Calu3 (cell line): ENCODE results near the gene TTLL8. TPM values are rescaled to one million over a fixed set of nuclear protein-coding genes. Genes with fewer than 3 reads are reported as not detected.
A peak's percentile ranks its signal among the peaks of the same experiment; 100 is the strongest.

Experiments
- BruUV-seq: library from RNA; stranded (reverse); fragments of 400-500 nt; replicated peaks from 2 replicates; lab custom pipeline; 2021; lab: Mats Ljungman, UMichigan
- CTCF ChIA-PET: fragments of 300-600 bp; sonication (Branson Sonifier 250); formaldehyde crosslinking; loops from one replicate; lab custom pipeline; 2022; ENCODE audit warnings: antibody characterized with exemption; lab: Charles Lee
- DNase-seq: peaks from one replicate; pipeline ENCODE4 v3.0.0; 2022
- H3K27ac Mint-ChIP-seq: one replicate; pipeline ENCODE4 v1.8.0; 2022; ENCODE audit warnings: mixed read lengths; ENCODE audit not compliant: unreplicated experiment
- H3K27me3 Mint-ChIP-seq: one replicate; pipeline ENCODE4 v1.8.0; 2022; ENCODE audit warnings: mixed read lengths; ENCODE audit not compliant: unreplicated experiment
- H3K36me3 Mint-ChIP-seq: one replicate; pipeline ENCODE4 v1.8.0; 2022; ENCODE audit warnings: mild to moderate bottlenecking, moderate library complexity, mixed read lengths; ENCODE audit not compliant: insufficient read depth, unreplicated experiment
- H3K4me1 Mint-ChIP-seq: one replicate; pipeline ENCODE4 v1.8.0; 2022; ENCODE audit warnings: mild to moderate bottlenecking, low read depth, mixed read lengths; ENCODE audit not compliant: unreplicated experiment
- H3K4me3 Mint-ChIP-seq: one replicate; pipeline ENCODE4 v1.8.0; 2022; ENCODE audit warnings: mild to moderate bottlenecking, low read depth, moderate library complexity, mixed read lengths; ENCODE audit not compliant: unreplicated experiment
- H3K9me3 Mint-ChIP-seq: one replicate; pipeline ENCODE4 v1.8.0; 2022; ENCODE audit warnings: low read depth, mixed read lengths; ENCODE audit not compliant: unreplicated experiment
- intact Hi-C: fragments of 100-400 bp; cut with micrococcal nuclease; formaldehyde crosslinking; loops from one replicate; pipeline ENCODE4 v1.10.0; 2022; ENCODE audit not compliant: unreplicated experiment
- total RNA-seq: library from RNA; stranded (reverse); gene quantifications from 2 replicates; pipeline ENCODE4 v1.2.3, GENCODE V29; 2022
- TF ChIP-seq, protein P1 (sequence below): fragments of 200-600 bp; IDR thresholded peaks from one replicate; pipeline ENCODE4 v1.8.0; 2022; ENCODE audit warnings: antibody characterized with exemption; ENCODE audit not compliant: unreplicated experiment

TTLL8 gene
- total RNA-seq, 1 experiment from 2014 or later = not detected

DNA sequence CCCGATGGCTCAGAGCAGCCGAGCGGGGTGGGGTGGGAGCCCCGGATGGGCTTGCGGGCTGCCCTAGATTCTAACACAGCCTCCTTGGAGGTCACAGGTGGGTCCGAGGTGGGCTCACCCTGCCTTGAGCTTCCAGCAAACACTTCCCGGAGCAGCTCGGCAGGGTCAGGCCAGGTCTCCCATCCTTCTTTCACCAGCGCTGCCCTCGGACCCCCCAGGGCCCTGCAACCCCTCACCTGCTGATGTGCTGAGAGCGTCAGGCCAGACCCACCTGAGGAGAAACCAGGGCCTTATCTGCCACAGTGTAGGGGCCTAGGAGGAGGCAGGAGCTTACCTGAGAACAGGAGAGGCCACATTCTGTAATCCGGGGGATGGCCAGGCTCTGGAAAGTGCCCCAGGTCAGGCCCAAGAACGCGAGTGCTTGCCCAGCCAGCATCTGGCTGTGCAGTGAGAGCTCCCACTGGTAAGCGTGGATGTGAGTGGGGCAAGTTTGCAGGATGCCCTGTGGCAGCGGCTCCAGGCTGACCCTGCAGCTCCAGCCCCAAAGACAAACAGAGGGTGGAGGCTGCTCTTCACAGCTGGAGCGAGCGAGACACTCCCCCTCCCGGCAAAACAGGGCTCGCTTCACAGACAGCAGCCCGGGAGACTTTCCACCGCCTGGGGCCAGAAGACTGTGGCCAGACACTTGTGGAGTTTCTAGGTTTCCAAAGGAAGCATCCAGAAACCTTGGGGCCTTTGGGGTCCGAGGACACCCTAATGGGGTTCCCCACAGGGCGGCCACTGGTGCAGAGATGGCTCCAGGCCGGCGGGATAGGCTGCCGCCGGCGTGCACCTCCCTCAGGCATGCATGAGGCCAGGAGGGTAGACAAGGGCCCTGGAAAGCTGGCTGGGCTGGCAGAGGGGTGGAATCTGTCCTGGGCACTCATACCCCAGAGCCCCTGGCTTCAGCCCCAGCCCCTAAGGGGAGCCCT lies 45.6 kb downstream of the TTLL8 start, which contains the start of gene IL17REL:
Gene IL17REL, minus strand, starts transcription at position 555 of the 971 bp plus-strand sequence. Its CDS starts 119 bp downstream, at position 436.
- Mint-ChIP-seq H3K27ac (no peak within 1 kb of the TSS), H3K9me3 (no peaks in the 10 kb centered on the region), H3K27me3 (peaks cover 32% of the 10 kb centered on the region), H3K4me1 (peaks cover 18% of the 10 kb centered on the region), H3K36me3 (peaks cover 10% of the 10 kb centered on the region), H3K4me3 (peak within 1 kb of the TSS; percentile 42)
- peak; percentile 36 for DNase-seq
- intact Hi-C loops = loop anchor here (5.0 kb wide), 1 partner anchor 80 kb away; no protein-coding TSS in a partner anchor
- TF ChIP-seq, protein P1, sequence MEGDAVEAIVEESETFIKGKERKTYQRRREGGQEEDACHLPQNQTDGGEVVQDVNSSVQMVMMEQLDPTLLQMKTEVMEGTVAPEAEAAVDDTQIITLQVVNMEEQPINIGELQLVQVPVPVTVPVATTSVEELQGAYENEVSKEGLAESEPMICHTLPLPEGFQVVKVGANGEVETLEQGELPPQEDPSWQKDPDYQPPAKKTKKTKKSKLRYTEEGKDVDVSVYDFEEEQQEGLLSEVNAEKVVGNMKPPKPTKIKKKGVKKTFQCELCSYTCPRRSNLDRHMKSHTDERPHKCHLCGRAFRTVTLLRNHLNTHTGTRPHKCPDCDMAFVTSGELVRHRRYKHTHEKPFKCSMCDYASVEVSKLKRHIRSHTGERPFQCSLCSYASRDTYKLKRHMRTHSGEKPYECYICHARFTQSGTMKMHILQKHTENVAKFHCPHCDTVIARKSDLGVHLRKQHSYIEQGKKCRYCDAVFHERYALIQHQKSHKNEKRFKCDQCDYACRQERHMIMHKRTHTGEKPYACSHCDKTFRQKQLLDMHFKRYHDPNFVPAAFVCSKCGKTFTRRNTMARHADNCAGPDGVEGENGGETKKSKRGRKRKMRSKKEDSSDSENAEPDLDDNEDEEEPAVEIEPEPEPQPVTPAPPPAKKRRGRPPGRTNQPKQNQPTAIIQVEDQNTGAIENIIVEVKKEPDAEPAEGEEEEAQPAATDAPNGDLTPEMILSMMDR = no peak
- CTCF ChIA-PET = interaction anchor here (0.6 to 1.2 kb wide), 4 partner anchors 15 to 82 kb away, joined by 3 to 9 read pairs (median 4); no protein-coding TSS in a partner anchor
- no TSS peak for BruUV-seq

DNA sequence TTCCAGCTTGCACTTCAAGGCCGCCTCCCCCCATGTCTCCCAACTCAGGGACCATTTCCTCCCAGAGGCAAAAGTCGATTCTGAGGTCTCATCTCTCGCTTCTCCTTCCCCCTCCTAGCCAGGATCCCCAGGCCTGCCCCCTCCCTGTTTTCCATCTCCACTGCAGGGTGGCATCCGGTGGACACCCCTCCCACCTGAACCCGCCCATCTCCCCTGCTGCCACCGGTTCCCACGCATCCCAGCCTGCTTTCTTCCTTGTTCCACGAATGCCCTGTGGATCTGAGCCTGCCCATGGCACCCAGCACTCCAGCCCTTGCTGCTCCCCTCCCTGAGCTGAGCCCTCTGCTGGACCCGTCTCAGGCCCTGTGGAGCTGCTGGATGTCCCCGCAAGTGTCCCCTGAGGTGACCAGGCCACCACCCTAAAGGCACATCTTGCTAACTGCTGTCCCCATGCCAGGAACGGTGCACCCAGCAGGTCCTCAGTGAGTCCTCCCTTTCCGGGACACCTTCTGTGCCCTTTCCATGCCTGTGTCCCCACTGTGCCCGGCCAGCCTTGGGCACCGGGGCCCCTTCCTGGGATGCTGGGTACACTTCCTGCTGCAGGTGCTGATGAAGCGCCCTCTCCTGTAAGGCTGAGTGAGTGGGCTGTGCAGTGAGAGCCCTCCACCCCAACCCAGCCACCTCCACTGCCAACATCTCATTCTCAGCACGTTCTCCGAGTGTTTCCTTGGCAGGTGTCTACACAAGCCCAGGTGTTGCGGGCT lies 46.5 kb downstream of the TTLL8 start:
- CTCF ChIA-PET = interaction anchor here (0.6 kb wide), 1 partner anchor 41 kb away, joined by 3 read pairs; no protein-coding TSS in a partner anchor

DNA sequence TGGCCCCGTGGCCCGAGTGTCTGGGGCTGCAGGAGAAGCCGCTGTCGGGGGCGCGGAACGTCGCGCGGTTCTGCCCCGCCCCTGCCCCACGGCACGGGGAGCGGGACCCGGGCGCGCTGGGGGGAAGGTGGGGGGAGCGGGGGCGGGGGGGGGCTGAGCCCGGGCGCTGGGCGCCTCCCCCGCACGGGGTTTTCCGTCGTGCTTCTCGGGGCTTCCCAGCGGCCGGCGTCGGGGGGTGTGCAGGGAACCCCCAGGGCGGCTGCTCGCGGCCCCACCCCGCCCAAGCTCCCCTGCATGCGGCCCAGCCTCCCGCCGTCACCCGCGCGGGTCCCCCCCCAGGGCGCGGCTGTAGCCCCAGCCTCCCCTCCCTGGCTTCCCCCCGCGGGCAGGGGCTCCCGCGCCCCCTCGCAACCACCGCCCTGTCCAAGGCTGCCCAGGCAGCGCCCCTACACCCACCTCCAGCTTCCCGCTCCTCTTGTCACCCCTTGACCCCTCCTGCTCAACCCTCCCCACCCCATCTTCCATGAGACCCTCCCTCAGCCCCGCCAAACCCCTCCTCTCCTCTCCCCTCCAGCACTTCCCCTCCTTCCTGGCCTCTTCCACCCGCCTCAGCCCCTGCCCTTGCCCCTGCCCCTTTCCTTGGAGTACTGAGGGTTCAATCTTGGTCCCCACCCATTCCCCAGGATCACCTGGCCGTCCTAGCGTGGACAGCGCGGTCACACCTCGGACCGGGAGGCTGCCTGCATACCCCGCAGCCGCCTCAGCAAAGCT lies 47.2 kb downstream of the TTLL8 start:
- no peak for DNase-seq
- Mint-ChIP-seq H3K4me3 (peak overlapping the region; percentile 42), H3K27me3 (peaks cover 32% of the 10 kb centered on the region), H3K27ac (no peak overlapping the region), H3K4me1 (peaks cover 23% of the 10 kb centered on the region), H3K36me3 (peaks cover 5% of the 10 kb centered on the region), H3K9me3 (no peaks in the 10 kb centered on the region)
- BruUV-seq = no TSS peak
- TF ChIP-seq, protein P1 = no peak
- CTCF ChIA-PET = no interaction called here
- intact Hi-C loops = loop anchor here (5.0 kb wide), 1 partner anchor 79 kb away; no protein-coding TSS in a partner anchor

More for the DNA sequence above, 46.5 kb downstream of the TTLL8 start:
- no peak for DNase-seq
- Mint-ChIP-seq H3K9me3 (no peaks in the 10 kb centered on the region), H3K36me3 (peaks cover 1% of the 10 kb centered on the region), H3K4me3 (peak overlapping the region; percentile 42), H3K4me1 (peaks cover 16% of the 10 kb centered on the region), H3K27ac (no peak overlapping the region), H3K27me3 (peaks cover 32% of the 10 kb centered on the region)
- TF ChIP-seq, protein P1 = no peak
- BruUV-seq = no TSS peak
- intact Hi-C loops = loop anchor here (5.0 kb wide), 1 partner anchor 79 kb away; no protein-coding TSS in a partner anchor
